NCI-H2107 (cell line): ENCODE results near the gene INA.
A peak's percentile ranks its signal among the peaks of the same experiment; 100 is the strongest.

ENCODE experiments used
- DNase-seq: peaks from one replicate; lab custom pipeline; 2025; lab: John Stamatoyannopoulos, UW

INA gene

DNA sequence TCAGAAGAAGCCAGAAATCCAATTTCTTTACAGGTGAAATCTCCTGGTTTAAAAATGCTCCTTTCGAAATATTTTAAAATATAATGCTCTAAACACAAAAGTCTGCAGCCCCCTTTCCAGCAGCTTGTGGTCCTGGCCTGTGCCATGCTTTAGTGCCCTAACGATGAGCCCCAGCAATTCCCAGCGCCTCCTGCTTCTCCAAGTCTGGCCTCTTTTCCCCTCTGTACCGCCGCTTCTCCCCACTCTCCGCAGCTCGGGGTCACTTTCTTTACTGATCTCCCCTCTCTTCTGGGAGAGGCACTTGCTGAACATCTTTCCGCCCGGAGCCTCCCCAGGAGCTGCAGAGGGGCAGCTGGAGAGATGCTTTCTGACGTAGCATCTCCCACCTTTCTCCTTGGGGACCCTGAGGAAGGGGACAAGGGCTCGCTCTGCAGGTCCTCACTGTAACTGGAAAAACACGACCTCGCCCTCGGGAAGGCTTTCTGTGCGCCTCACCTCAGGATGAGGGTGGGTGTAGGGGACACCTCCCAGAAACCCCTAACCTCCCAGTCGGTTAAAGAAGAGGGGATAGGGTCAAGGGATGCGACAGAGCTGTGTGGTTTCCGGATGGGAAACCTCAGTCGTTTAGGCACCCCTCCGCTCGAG, 565 bp upstream of the INA start:
- DNase-seq, result no peak

DNA sequence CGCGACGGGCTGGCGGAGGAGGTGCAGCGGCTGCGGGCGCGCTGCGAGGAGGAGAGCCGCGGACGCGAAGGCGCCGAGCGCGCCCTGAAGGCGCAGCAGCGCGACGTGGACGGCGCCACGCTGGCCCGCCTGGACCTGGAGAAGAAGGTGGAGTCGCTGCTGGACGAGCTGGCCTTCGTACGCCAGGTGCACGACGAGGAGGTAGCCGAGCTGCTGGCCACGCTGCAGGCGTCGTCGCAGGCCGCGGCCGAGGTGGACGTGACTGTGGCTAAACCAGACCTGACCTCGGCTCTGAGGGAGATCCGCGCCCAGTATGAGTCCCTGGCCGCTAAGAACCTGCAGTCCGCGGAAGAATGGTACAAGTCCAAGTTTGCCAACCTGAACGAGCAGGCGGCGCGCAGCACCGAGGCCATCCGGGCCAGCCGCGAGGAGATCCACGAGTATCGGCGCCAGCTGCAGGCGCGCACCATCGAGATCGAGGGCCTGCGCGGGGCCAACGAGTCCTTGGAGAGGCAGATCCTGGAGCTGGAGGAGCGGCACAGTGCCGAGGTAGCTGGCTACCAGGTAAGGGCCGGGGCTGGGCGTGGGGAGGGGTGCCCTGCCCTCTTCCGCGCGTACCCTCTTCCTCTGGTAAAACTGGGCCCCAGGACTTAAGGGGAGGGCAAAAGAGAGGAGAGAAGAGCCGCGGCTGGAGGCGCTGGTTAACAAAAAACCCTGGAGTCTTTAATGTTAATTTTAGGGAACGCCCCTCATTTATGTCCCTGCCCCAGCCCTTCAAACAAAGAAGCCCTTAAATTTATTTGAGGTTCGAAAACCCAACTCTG, 987 bp downstream of the INA start:
- no peak for DNase-seq

DNA sequence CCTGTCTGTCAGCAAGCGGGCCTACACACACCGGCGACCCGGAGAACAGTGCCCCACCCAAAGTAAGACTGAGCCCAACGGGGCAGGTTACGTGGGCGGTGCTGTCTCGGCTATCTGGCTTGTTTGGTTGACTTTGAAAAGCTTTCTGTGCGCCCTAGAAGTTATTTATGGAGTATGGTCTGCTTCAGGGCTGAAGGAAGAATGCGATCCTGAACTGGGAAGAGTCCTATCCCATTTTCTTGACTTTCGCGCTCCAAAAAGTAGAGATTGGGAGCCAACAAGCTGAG, 1.5 kb downstream of the INA start:
- DNase-seq, result no peak

DNA sequence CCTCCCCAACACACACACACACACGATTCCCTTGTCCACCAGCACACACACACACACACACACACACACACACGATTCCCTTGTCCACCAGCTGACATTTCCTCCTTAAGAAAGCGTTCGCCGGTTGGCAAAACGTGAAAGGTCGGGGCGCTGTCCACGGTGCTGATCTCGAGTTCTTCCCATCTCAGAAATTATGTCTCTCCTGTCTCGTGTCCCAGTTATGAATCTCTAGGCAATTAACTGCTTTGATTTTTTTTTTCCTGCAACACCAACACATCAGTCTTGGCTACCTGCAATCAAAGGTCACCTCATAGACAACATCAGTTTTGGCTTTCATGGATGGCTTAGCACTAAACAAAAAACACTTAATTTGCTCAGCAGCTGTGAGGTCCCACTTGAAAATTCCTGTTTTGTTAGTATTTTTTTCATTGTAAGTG, 1.9 kb downstream of the INA start:
- no peak for DNase-seq

DNA sequence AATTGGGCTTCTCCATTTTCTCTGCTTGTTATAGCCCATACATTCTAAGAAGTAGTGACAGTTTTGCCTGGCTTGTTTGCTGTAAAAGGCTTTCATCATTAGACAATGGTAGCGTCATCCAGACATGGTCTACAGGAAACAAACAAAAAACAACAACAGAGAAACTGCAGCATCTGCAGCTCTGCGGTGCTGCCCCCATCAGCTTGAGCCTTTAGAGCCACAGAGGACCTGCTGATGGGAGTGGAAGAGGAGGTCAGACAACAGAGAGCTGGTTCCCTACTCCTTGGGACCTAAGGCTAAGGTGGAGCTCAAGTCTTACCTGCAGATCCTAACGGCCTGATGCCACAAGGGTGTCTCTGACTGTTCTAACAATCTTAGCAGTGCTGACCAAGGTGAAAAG, 3.1 kb downstream of the INA start:
- DNase-seq, result no peak

DNA sequence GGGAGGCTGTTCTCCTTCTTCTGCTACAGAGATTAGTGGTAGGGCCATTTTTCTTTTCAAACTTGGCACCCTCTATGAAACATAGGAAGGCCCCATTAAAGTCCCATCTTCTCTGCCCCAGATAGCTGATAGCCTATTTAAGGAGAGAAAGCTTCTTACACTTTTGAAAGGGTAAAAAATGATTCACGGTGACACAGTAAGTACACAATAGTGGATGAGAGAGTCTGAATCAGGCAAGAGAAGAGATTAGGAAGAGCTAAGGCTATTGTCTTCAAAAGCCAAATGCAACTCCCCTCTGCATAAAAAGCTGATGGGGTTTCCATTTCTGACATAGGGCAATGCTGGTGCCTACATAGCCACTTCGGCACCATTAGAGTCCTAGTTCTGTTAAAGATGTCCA, 3.6 kb downstream of the INA start:
- no peak for DNase-seq

DNA sequence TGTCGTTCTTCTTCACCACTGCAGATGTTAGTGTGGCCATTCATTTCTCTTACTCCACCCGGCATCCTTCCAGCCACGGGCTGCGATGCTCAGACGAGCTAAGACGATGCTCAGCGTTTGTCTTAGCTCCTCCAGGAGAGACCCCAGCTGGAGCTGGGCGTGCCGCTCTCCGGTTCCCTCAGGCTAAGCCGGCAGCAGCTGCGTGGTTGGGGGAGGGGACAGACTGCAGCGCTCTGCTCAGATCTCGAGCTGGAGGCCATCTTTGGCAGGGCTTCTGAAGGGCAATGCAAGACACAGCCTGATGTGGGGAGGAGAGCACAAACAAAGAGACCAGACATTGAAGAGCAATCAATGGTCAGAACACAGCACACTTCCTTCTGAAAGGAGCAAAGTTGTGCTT, 4.8 kb downstream of the INA start:
- peak; percentile 44 for DNase-seq

DNA sequence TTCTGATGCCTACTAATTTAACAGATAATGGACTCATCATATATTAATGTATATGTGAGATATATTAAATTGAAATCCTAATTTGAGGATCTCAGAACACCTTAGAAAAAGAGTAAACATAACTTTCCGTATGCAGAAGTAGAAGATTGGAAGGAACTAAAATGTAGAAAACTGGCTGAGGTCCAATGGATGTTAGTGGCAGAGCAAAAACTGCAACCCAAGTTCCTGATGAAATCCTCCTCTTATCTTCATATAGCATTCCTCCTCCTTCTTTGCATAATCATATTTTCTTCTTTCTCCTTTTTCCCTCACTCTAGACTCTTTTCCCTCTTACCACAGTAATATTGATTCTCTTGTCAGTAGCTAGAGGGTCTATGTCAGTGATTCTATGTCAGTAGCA, 6.0 kb downstream of the INA start:
- DNase-seq, result no peak

DNA sequence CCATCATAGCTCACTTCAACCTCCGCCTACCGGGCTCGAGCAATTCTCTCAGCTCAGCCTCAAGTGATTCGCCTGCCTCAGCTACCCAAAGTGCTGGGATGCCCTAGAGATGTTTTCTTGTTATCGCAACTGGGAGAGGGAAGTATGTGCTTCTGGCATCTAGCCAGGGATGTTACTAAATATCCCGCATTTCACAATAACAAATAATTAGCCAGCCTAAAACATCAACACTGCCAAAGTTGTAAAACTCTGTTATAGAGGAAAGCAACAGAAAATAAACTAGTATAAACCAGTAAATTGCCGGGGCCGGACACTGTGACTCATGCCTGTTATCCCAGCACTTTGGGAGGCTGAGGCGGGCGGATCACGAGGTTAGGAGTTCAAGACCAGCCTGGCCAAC, 7.2 kb downstream of the INA start:
- no peak for DNase-seq

DNA sequence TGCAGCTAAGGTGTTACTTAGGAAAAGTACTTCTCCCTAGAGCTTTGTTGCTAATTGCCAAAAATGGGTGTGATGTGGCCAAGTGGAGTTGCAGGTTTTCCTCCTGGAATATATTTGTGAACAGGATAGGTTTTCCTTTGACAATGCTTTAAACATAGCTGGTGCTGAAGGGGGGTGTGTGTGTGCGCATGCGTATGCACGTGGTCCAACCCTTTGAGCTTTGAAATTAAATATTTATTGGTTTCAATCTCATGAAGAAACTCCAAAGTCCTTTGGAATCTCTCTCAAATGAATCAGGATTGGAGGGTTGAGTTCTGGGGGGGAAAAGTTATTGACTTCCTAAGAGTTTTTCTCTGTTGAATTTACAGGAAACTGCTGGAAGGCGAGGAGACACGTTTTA, 11.1 kb downstream of the INA start:
- no peak for DNase-seq

DNA sequence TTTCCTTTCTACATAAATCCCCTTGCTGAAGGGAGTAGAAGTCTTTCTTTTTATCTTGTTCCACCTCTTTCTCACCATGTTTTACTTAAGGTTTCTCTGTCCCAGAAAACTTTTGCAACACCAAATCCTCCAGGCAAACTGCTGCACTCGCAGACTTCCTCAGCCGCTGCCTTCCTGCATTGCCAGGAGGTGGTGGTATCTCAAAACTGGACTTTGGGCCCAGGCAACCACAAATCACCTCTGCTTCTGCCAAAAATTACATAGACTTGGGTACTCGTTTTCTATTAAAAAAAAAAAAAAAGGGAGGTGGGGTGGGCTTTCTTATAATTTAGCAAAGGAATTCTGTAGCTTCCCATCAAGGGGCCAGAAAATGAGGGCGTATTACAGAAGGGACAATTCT, 14.7 kb downstream of the INA start:
- no peak for DNase-seq

DNA sequence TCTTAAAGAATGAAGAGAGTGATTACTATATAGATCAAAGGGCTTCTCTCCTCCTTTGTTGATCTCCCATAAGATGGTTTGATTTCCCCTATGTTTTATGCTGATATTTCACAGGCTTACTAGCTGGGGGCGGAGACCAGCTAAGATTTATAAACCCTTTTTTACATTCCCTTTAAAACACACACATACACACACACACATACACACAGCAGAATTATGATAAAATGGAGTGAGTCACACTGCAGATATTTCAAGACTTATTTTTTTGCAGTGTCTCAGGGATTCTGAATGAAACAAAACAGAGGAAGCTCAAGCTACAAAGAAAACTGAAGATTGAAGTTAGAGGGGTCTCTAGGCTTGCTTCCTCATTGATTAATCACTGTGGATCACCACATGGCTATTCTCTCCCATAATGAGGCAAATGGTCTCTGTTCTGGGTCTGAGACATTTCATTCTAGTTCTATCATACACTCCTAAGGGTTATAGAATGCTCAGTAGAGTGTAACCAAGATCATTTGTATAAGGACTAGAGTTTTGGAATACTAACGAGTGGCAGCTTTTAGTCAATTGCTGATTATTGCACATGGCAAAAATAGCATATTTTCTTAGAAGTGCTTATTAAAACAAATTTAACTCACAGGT, 18.6 kb downstream of the INA start:
- DNase-seq, result no peak

DNA sequence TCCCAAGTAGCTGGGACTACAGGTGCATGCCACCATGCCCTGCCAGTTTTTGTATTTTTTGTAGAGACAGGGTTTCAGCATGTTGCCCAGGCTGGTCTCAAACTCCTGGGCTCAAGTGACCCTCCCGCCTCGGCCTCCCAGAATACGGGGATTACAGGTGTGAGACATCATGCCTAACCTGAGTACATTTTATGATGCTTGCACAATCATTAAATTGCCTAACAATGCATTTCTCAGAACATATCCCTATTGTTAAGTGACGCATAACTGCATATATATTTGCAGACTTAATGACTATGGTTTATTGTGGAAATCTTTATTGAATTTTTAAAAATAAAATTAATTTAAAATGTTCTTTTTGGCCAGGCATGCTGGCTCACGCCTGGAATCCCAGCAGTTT, 30.7 kb downstream of the INA start:
- no peak for DNase-seq

DNA sequence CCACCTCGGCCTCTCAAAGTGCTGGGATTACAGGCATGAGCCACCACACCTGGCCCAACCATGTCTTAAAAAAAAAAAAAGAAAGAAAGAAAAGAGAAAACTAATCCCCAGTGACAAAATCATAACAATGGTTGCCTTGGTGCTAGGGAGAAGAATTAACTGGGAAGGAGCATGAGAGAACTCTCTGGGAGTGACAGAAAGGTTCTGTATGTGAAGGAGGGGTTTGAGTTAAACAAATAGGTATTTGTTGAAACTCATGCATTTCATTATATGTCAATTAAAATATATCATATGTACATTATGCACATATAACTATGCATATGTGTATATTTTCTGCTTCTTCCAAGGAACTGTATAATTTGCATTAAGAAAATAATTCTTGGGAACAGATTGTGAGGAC, 33.3 kb downstream of the INA start:
- DNase-seq, result no peak

DNA sequence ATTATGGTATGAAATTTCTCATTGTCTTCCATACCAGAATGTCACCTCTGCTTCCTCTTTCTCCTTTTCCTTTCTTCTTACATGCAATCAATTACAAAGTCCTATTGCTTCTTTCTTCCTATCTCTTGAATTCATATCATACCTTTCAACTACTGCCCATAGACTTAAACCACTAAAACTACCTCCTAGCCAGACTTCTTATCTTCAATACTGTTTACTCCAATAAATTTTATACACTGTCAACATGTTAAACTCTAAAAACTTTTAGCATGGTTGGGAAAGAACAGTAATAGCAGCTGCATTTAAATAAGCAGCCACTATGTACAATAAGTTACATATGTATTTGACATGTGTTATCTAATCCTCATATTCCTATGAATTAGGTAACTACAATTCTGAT, 39.1 kb downstream of the INA start:
- no peak for DNase-seq

DNA sequence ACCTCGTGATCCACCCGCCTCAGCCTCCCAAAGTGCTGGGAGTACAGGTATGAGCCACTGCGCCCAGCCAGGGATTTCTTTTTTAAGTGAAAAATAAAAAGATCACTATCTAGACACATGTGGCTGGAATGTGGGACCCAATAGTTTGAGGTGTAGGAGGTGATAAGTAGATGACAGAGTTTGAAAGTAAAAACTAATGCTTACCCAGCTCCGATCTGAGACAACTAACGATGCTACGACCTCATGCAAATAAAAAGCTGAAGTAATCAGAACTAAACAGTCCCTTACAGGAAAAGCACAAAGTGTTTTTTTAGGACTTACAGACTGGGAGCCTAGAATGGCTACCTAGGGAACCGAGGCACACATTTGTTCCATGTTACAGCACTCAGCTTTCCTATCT, 51.0 kb downstream of the INA start:
- no peak for DNase-seq

DNA sequence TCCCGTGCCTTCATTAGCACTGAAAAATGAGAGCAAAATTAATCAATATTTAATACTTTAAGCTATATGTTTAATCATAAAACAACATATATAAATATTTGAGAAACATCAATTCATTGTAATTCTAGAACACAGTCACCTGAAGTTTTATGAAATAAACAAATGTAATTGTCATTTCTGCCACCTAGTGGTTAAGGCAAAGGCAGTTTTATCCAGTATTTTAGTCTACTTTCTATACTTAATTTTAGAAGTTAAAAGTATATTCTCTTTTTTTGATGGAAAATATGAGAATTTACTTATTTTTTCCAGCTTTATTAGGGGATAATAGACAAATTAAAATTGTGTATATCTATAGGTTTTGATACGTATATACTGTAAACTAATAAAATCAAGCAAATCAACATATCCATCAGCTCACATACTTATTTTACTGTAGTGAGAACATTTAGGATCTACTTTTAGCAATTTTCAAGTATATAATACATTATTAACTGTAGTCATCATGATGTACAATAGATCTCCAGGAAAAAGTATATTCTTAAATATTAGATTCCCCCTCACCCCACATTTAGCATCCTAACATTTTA, 57.1 kb downstream of the INA start:
- no peak for DNase-seq

DNA sequence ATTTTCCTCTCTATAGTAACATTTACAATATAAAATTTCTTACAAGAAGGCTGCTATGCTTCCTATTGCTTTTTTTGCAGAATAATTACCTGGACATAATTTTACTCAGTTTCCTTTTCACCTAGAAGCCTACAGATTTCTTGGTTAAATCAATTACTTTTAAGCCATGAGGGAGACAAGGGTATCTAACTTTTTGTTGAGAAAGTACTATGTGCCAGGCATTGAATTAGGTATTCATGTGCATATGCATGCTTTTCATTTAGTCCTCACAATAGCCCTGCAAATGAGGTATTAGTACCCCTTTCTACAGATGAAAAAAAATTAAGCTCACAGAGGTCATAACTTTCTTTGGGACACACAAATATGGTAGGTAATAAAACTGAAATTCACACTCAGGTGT, 57.6 kb downstream of the INA start:
- DNase-seq, result no peak

DNA sequence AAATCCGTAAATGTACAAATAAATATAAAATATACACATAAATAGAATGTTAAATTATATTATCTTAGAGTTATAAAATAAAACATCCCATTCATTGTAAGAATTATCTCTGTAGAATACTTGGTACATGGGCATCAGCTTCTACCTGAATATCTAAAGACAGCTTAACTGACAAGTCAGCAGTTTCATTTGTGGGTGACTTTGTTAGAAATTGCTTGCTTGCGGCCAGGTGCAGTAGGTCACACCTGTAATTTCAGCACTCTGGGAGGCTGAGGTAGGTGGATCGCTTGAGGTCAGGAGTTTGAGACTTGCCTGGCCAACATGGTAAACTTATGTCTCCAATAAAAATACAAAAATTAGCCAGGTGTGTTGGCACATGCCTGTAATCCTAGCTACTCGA, 59.4 kb downstream of the INA start:
- no peak for DNase-seq
